Astrocyte (in vitro differentiated cells and primary cell): ENCODE measurements around the gene CREBL2. TPM values are rescaled to one million over a fixed set of nuclear protein-coding genes. Genes with fewer than 3 reads are reported as not detected.
"Not testable (repeated sequence)": the region's sequence is repeated elsewhere in the genome, so short reads cannot be mapped to it uniquely, and the experiment has no call there.

Experiments used
- DNase-seq: peaks from one replicate; pipeline ENCODE4 v3.0.0-alpha.2; 2010; ENCODE audit warnings: low read depth
- FAIRE-seq: peaks from 2 replicates; lab custom pipeline; 2011; peaks lifted over from hg19 to GRCh38; lab: Jason Lieb, UNC
- H2AFZ ChIP-seq: 2 replicates; pipeline ENCODE4 v1.6.0; 2012; ENCODE audit warnings: low read depth, low read length, inconsistent platforms
- H3K27ac ChIP-seq: 2 replicates; pipeline ENCODE4 v1.5.1; 2011; ENCODE audit warnings: low read depth, low read length, inconsistent platforms
- H3K27me3 ChIP-seq: 2 replicates; pipeline ENCODE4 v1.6.0; 2011; ENCODE audit warnings: low read length, inconsistent platforms; ENCODE audit not compliant: insufficient read depth
- H3K36me3 ChIP-seq: 2 replicates; pipeline ENCODE4 v1.5.1; 2011; ENCODE audit warnings: low read length, inconsistent platforms; ENCODE audit not compliant: insufficient read depth
- H3K4me1 ChIP-seq: 2 replicates; pipeline ENCODE4 v1.5.1; 2011; ENCODE audit warnings: low read length, inconsistent platforms; ENCODE audit not compliant: insufficient read depth
- H3K4me2 ChIP-seq: 2 replicates; pipeline ENCODE4 v1.6.0; 2012; ENCODE audit warnings: low read length, inconsistent platforms
- H3K4me3 ChIP-seq: 2 replicates; pipeline ENCODE4 v1.5.1; 2011; ENCODE audit warnings: low read depth, mild to moderate bottlenecking, low read length, inconsistent platforms; ENCODE audit not compliant: insufficient read depth
- H3K79me2 ChIP-seq: 2 replicates; pipeline ENCODE4 v1.6.0; 2012; ENCODE audit warnings: mild to moderate bottlenecking, low read length, inconsistent platforms; ENCODE audit not compliant: insufficient read depth
- H3K9ac ChIP-seq: 2 replicates; pipeline ENCODE4 v1.6.0; 2012; ENCODE audit warnings: mild to moderate bottlenecking, low read length, inconsistent platforms
- H3K9me3 ChIP-seq: 2 replicates; pipeline ENCODE4 v1.5.1; 2012; ENCODE audit warnings: low read depth, mild to moderate bottlenecking, low read length, inconsistent platforms; ENCODE audit not compliant: insufficient read depth
- H4K20me1 ChIP-seq: 2 replicates; pipeline ENCODE4 v1.6.0; 2012; ENCODE audit warnings: low read length, inconsistent platforms; ENCODE audit not compliant: insufficient read depth
- H3K27ac Mint-ChIP-seq: one replicate; pipeline ENCODE4 v1.8.0; 2021; ENCODE audit warnings: mild to moderate bottlenecking, mixed read lengths; ENCODE audit not compliant: unreplicated experiment
- H3K27me3 Mint-ChIP-seq: one replicate; pipeline ENCODE4 v1.8.0; 2021; ENCODE audit warnings: low read depth, mixed read lengths; ENCODE audit not compliant: unreplicated experiment
- H3K36me3 Mint-ChIP-seq: one replicate; pipeline ENCODE4 v1.8.0; 2021; ENCODE audit warnings: low read depth, mixed read lengths; ENCODE audit not compliant: unreplicated experiment
- H3K4me1 Mint-ChIP-seq: one replicate; pipeline ENCODE4 v1.8.0; 2021; ENCODE audit warnings: low read depth, mixed read lengths; ENCODE audit not compliant: unreplicated experiment
- H3K4me3 Mint-ChIP-seq: one replicate; pipeline ENCODE4 v1.8.0; 2021; ENCODE audit warnings: mild to moderate bottlenecking, moderate library complexity, mixed read lengths; ENCODE audit not compliant: unreplicated experiment
- H3K9me3 Mint-ChIP-seq: one replicate; pipeline ENCODE4 v1.8.0; 2021; ENCODE audit warnings: mild to moderate bottlenecking, mixed read lengths; ENCODE audit not compliant: unreplicated experiment
- EZH2 ChIP-seq: IDR thresholded peaks from 2 replicates; pipeline ENCODE4 v1.6.1; 2012; ENCODE audit warnings: mild to moderate bottlenecking, low read length, inconsistent platforms; ENCODE audit not compliant: insufficient read depth
- total RNA-seq: library from RNA; stranded (reverse); gene quantifications from 2 replicates; pipeline ENCODE4 v1.2.1, GENCODE V29; 2021
- TF ChIP-seq, protein P1 (sequence below): IDR thresholded peaks from 2 replicates; pipeline ENCODE4 v1.5.1; 2011; ENCODE audit warnings: low read depth, mild to moderate bottlenecking, inconsistent platforms, low read length, moderate library complexity; ENCODE audit not compliant: insufficient read depth

The CREBL2 gene
- total RNA-seq, 1 donor from 2014 or later, result 14.8 TPM

DNA sequence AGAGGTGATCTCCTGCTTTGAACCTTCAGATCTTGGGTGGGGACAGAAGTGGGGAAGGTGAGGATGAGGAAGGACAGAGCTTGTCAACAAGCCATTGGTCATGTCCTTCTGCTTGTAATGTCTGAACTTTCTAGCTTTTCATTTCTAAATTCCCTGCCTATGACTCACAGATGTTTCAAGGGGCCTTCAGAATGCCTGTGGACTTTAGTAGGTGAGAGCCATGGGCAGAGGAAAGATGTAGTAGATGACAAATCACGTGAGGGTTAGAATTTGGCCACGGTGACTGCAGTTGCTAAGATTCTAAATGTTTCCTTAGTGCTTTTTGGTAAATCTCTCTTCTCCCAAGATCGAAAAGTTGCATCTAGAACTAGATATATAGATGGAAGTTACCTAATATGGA is 18.7 kb upstream of the CREBL2 start:
- Histone ChIP-seq H3K79me2 (no peaks in the 10 kb centered on the region), H4K20me1 (no peaks in the 10 kb centered on the region), H2AFZ (no peak overlapping the region), H3K27ac (no peak overlapping the region), H3K27me3 (no peaks in the 10 kb centered on the region), H3K4me2 (no peak overlapping the region), H3K9me3 (no peaks in the 10 kb centered on the region), H3K4me1 (peaks cover 6% of the 10 kb centered on the region), H3K9ac (no peak overlapping the region), H3K4me3 (no peak overlapping the region), H3K36me3 (no peaks in the 10 kb centered on the region)
- H3K27me3 Mint-ChIP-seq, result peaks cover 7% of the 10 kb centered on the region
- peaks cover 6% of the 10 kb centered on the region for H3K4me1 Mint-ChIP-seq
- FAIRE-seq (no peak), DNase-seq (peak; percentile 55)
- peaks cover 3% of the 10 kb centered on the region for H3K9me3 Mint-ChIP-seq
- H3K4me3 Mint-ChIP-seq, result no peak overlapping the region
- no peaks in the 10 kb centered on the region for H3K36me3 Mint-ChIP-seq
- TF ChIP-seq, protein P1, sequence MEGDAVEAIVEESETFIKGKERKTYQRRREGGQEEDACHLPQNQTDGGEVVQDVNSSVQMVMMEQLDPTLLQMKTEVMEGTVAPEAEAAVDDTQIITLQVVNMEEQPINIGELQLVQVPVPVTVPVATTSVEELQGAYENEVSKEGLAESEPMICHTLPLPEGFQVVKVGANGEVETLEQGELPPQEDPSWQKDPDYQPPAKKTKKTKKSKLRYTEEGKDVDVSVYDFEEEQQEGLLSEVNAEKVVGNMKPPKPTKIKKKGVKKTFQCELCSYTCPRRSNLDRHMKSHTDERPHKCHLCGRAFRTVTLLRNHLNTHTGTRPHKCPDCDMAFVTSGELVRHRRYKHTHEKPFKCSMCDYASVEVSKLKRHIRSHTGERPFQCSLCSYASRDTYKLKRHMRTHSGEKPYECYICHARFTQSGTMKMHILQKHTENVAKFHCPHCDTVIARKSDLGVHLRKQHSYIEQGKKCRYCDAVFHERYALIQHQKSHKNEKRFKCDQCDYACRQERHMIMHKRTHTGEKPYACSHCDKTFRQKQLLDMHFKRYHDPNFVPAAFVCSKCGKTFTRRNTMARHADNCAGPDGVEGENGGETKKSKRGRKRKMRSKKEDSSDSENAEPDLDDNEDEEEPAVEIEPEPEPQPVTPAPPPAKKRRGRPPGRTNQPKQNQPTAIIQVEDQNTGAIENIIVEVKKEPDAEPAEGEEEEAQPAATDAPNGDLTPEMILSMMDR, result no peak
- TF ChIP-seq EZH2, result no peak
- no peak overlapping the region for H3K27ac Mint-ChIP-seq

DNA sequence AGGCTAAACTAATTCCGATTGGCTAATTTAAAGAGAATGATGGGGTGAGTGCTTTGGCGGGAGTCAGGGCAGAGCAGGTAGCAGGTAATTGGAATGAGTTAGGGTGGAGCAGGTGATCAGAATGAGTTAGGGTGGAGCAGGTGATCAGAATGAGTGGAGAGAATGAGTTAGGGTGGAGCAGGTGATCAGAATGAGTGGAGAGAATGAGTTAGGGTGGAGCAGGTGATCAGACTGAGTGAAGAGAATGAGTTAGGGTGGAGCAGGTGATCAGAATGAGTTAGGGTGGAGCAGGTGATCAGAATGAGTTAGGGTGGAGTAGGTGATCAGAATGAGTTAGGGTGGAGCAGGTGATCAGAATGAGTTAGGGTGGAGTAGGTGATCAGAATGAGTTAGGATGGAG is 15.7 kb upstream of the CREBL2 start:
- not testable (repeated sequence) for H3K4me1 ChIP-seq, H3K36me3 ChIP-seq, H3K27ac Mint-ChIP-seq, H2AFZ ChIP-seq, H4K20me1 ChIP-seq, FAIRE-seq, H3K4me3 ChIP-seq, H3K4me2 ChIP-seq, H3K9ac ChIP-seq, H3K4me3 Mint-ChIP-seq, H3K27me3 ChIP-seq, H3K79me2 ChIP-seq, H3K27me3 Mint-ChIP-seq, H3K27ac ChIP-seq, H3K9me3 ChIP-seq, H3K9me3 Mint-ChIP-seq, DNase-seq, H3K4me1 Mint-ChIP-seq, H3K36me3 Mint-ChIP-seq

DNA sequence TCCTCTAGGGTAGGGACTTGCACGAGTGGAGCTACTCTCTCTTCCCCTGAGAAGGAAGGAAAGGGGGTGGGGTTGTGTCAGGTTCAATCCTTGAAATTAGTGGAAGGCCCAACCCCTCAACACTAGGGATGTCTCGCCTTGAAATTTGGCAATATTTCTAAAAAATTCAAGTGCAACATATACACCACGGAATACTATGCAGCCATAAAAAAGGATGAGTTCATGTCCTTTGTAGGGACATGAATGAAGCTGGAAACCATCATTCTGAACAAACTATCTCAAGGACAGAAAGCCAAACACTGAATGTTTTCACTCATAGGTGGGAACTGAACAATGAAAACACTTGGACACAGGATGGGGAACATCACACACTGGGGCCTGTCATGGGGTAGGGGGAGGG is 15.1 kb upstream of the CREBL2 start:
- not testable (repeated sequence) for H3K4me2 ChIP-seq, H4K20me1 ChIP-seq, H3K4me3 ChIP-seq, H3K4me3 Mint-ChIP-seq, H3K4me1 ChIP-seq, H3K27ac Mint-ChIP-seq, FAIRE-seq, H3K27me3 Mint-ChIP-seq, H3K36me3 ChIP-seq, H3K79me2 ChIP-seq, H3K36me3 Mint-ChIP-seq, H3K9ac ChIP-seq, H3K27me3 ChIP-seq, H3K9me3 ChIP-seq, H3K4me1 Mint-ChIP-seq, H3K27ac ChIP-seq, H3K9me3 Mint-ChIP-seq, H2AFZ ChIP-seq, DNase-seq

DNA sequence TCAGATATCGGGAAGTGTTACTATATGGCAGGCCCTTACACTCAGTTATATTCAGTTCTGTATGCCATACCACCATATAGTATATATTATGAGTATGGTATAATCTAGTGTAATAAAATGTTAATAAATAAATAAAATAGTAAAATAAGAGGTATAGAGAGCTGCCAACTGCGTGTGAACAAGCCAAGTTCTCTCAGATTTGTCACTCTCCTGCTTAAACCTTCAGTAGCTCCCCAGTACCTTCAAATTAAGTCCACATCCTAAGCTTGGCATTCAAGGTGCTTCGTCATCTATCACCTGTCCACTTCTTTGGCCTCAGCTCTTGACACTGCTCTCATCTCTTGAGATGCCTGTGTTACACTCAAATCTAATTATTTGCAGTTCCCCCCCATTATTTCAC is 12.8 kb upstream of the CREBL2 start:
- H3K9me3 ChIP-seq, result no peaks in the 10 kb centered on the region
- H3K79me2 ChIP-seq, result no peaks in the 10 kb centered on the region
- no peak for TF ChIP-seq EZH2
- TF ChIP-seq, protein P1, result no peak
- peaks cover 2% of the 10 kb centered on the region for H3K27me3 Mint-ChIP-seq
- DNase-seq (no peak), FAIRE-seq (no peak)
- no peaks in the 10 kb centered on the region for H3K9me3 Mint-ChIP-seq
- H4K20me1 ChIP-seq, result no peaks in the 10 kb centered on the region
- H3K4me3 ChIP-seq, result no peak overlapping the region
- H3K27me3 ChIP-seq, result peaks cover 2% of the 10 kb centered on the region
- H3K27ac ChIP-seq, result no peak overlapping the region
- H3K36me3 ChIP-seq, result no peaks in the 10 kb centered on the region
- H3K27ac Mint-ChIP-seq, result no peak overlapping the region
- H3K36me3 Mint-ChIP-seq, result no peaks in the 10 kb centered on the region
- H3K9ac ChIP-seq, result no peak overlapping the region
- no peak overlapping the region for H3K4me2 ChIP-seq
- H3K4me3 Mint-ChIP-seq, result no peak overlapping the region
- no peaks in the 10 kb centered on the region for H3K4me1 Mint-ChIP-seq
- H3K4me1 ChIP-seq, result no peaks in the 10 kb centered on the region
- no peak overlapping the region for H2AFZ ChIP-seq
